Right lobe of liver (tissue), 6 donors: ENCODE measurements around the gene BRICD5. TPM values are rescaled to one million over a fixed set of nuclear protein-coding genes. Genes with fewer than 3 reads are reported as not detected.
A peak's percentile ranks its signal among the peaks of the same experiment; 100 is the strongest.

Source experiments
- ATAC-seq, 4 donors: fragments of 200-7000 bp; cut with Tn5 transposase; one replicate each; pipeline ENCODE4 v1.9.1; 2020; ENCODE audit warnings: mild to moderate bottlenecking in 4 of 4, moderate library complexity in 4 of 4
- DNase-seq, 3 donors: peaks; one replicate each; pipeline ENCODE4 v3.0.0-alpha.2; 2020
- H3K27ac ChIP-seq, 3 donors: fragments of 200-600 bp; one replicate each; pipeline ENCODE4 v1.8.0; 2022
- H3K27me3 ChIP-seq, 2 donors: fragments of 200-600 bp; one replicate each; pipeline ENCODE4 v1.8.0; 2022
- H3K36me3 ChIP-seq, 4 donors: fragments of 200-600 bp; sonication (generic) in 1 of 4; one replicate each; pipeline versions ENCODE4 v1.5.1 to v1.8.0; 2017 to 2022; ENCODE audit warnings: control low read depth in 1 of 4
- H3K4me1 ChIP-seq, 4 donors: fragments of 200-600 bp; sonication (generic) in 1 of 4; one replicate each; pipeline versions ENCODE4 v1.5.1 to v1.8.0; 2017 to 2022; ENCODE audit warnings: control low read depth in 1 of 4
- H3K4me3 ChIP-seq, 3 donors: fragments of 200-600 bp; one replicate each; pipeline ENCODE4 v1.8.0; 2022
- H3K9me3 ChIP-seq, 4 donors: fragments of 200-600 bp; sonication (generic) in 1 of 4; one replicate each; pipeline versions ENCODE4 v1.5.1 to v1.8.0; 2017 to 2022; ENCODE audit warnings: control low read depth in 1 of 4
- CTCF ChIP-seq, 4 donors: fragments of 200-600 bp in 3 of 4; fragments of 450-650 bp in 1 of 4; IDR thresholded peaks; one replicate each; pipeline versions ENCODE4 v1.5.1 to v1.8.0; 2016 to 2022; ENCODE audit warnings: antibody characterized with exemption in 4 of 4, mild to moderate bottlenecking in 2 of 4
- POLR2A ChIP-seq: fragments of 450-650 bp; IDR thresholded peaks from one replicate; pipeline ENCODE4 v1.6.1; 2017; ENCODE audit warnings: antibody characterized with exemption, mild to moderate bottlenecking
- WGBS: methylation state at CpG from one replicate; pipeline ENCODE4 v1.1.6; 2018; ENCODE audit warnings: low coverage, low lambda C conversion rate; ENCODE audit not compliant: insufficient coverage; ENCODE audit errors: missing lambda C conversion rate; 5-methylcytosine and 5-hydroxymethylcytosine counted together
- intact Hi-C, 2 donors: fragments of 100-400 bp; cut with DNase I; formaldehyde crosslinking; loops; one replicate each; pipeline versions ENCODE4 v1.11.2 to v1.14.1; 2022
- total RNA-seq, 6 experiments: library from RNA; depleted of rRNA in 2 of 6; stranded (reverse); fragments of >200 nt in 2 of 6; fragmentation: NEBNext Ultra II Directional in 3 of 6; extraction: Animal tissue kit (Norgen Biotek cat#: 25700) in 3 of 6; gene quantifications; one replicate each; pipeline versions ENCODE4 v1.1.0 to v1.2.4, GENCODE V29; 2016 to 2023
- donor health status: DM: no; HTN: yes; CAD: no.
- donor health status: DM: no; HTN: no; CAD: no.
- donor health status: DM: no; HTN: no; CAD: no.
- donor health status: DM: no; HTN: yes; CAD: no.
- donor health status: DM: no; HTN: yes; CAD: no.

BRICD5 gene
- total RNA-seq, 6 experiments from 2014 or later, result 0.74 to 3.7 (median 2.0) TPM

DNA sequence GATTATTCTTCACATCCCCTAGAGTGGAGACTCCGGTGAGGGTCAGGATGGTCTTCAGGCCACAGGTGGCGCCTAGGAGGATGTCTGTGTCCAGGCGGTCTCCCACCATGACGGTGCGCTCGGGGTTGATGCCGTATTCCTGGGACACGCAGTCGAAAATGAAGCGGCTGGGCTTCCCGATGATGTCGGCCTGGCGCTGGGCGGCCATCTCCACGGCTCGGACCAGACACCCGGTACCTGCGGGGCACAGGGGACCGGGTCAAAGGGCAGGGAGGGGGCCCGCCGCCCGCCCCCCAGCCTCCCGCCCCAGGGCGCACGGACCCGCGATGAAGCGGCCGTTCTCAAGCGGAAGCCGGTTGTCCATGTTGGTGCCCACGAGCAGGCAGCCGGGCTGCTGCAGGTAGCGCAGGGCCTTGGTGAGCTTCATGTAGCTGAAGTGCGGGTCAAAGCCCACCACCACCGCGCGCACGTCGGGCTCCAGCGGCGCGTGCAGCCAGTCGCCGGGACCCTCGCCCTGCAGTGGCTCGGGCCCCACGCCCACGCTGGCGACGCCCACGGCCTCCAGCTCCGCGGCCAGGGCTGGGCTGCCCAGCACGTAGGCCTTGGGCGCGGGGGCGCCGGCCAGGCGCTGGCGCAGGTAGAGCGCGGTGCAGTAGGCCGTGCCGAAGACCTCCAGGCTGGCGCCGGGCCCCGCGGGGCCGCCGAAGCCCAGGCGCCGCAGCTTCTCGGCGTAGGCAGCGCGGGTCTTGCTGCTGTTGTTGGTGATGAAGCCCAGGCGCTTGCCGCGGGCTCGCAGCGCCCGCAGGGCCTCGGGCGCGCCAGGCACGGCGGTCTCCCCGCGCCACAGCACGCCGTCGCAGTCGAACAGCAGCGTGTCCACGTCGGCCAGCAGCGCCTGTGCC, 3.4 kb upstream of the BRICD5 start:
- peak overlapping the region in 1 of 3 donors; percentile 43 for H3K27ac ChIP-seq

DNA sequence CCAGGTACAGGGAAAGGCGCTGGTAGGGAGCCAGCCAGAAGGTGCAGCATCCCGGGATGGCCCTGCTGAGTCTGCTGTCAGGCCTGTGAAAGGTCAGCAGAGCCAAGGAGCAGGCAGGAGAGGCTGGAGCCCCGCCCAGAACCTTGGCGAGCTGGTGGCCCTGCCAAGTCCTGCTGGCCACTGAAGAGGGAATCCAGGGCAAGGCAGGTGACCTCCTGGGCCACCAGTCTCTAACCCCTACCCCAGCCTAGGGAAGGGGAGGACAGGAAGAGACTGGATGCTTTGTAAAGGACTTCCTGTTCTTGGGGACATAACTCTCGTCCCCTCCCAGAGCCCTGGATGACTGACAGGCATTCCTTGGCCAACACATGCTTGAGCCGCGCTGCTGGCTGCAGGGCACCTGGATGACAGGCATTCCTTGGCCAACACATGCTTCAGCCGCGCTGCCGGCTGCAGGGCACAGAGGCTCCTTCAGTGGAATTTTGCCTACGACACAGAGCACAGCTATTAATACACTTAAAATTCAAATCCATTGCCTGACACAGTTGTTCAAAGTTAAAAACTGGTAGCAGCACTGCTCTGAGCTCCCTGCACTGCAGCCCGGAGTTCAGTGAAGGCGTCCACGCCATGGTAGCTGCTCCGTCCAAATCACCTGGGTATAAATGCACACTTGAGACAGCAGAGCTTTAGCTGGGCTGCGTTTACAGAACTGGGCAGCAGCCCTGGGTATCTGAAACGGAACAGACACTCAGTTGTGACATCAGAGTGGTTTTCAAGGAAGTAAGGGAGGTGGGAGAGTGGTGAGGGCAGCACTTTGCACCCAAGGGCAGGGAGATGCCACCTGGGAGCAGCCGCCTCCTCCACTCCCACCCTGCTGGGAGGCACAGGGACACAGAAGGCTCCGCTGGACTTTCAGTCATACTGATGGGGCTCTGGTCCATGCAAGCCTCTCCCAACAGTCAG, 2.0 kb upstream of the BRICD5 start:
- H3K36me3 ChIP-seq, result peaks cover 0 to 17% (median 7%) of the 10 kb centered on the region in 4 donors
- H3K27me3 ChIP-seq, result no peaks in the 10 kb centered on the region
- no peak overlapping the region for H3K27ac ChIP-seq
- intact Hi-C loops, result no loop called here
- ATAC-seq (no peak), DNase-seq (no peak)
- H3K9me3 ChIP-seq, result no peaks in the 10 kb centered on the region
- peaks cover 0 to 19% (median 9%) of the 10 kb centered on the region in 4 donors for H3K4me1 ChIP-seq
- no peak for TF ChIP-seq CTCF (IDR thresholded peaks at IDR 0.05)
- peak overlapping the region in 1 of 3 donors; percentile 60 for H3K4me3 ChIP-seq
- WGBS, result 56% methylated on average over 4 of the region's 19 CpGs

More for the DNA sequence above, 3.4 kb upstream of the BRICD5 start:
- DNase-seq (no peak), ATAC-seq (no peak)
- H3K27me3 ChIP-seq, result no peaks in the 10 kb centered on the region
- under 1% methylated on average over 12 of the region's 98 CpGs for WGBS
- H3K4me3 ChIP-seq, result peak overlapping the region; percentile 60 to 76 (median 60)
- intact Hi-C loops, result no loop called here
- peak; percentile 18 for TF ChIP-seq POLR2A
- TF ChIP-seq CTCF (IDR thresholded peaks at IDR 0.05), result no peak
- H3K9me3 ChIP-seq, result no peaks in the 10 kb centered on the region
- peaks cover 0 to 2% (median under 1%) of the 10 kb centered on the region in 4 donors for H3K36me3 ChIP-seq
- H3K4me1 ChIP-seq, result peaks cover 0 to 19% (median 9%) of the 10 kb centered on the region in 4 donors

DNA sequence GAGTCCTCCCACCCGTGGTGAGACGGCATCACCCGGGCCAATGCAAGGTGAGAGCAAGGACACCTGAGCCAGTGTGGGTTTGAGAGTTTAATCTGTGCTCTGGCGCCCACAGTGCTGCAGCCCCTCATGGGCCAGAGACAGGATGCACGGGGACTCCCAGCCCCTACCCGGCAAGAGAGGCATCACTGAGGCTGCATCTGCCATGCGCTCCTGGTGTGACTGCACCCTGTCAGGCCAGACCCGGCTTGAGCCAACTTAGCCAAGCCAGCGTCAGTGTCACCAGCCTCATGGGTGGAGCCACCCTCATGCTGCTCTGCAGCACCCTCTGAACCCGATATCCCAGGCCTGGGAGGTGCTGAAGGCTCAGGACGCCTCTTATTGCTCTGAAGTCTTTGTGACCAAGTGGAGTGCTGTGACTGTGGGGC, 1.3 kb upstream of the BRICD5 start:
- WGBS, result no CpG with 5 or more reads among the region's 11 CpGs
- Histone ChIP-seq H3K36me3 (peaks cover 0 to 19% (median 7%) of the 10 kb centered on the region in 4 donors), H3K4me1 (peaks cover 0 to 19% (median 9%) of the 10 kb centered on the region in 4 donors), H3K27ac (no peak overlapping the region), H3K9me3 (no peaks in the 10 kb centered on the region), H3K27me3 (no peaks in the 10 kb centered on the region), H3K4me3 (no peak overlapping the region)
- intact Hi-C loops, result no loop called here
- ATAC-seq, result no peak
- peak in 1 of 3 donors; percentile 49 for DNase-seq
- no peak for TF ChIP-seq CTCF (IDR thresholded peaks at IDR 0.05)
- no peak for TF ChIP-seq POLR2A

- TF ChIP-seq POLR2A (no peak), CTCF (IDR thresholded peaks at IDR 0.05) (no peak)
- peaks cover 0 to 28% (median 15%) of the 10 kb centered on the region in 4 donors for H3K4me1 ChIP-seq
- 90% methylated on average over 4 of the region's 17 CpGs for WGBS
- no peaks in the 10 kb centered on the region for H3K27me3 ChIP-seq
- H3K36me3 ChIP-seq, result peaks cover 0 to 19% (median 7%) of the 10 kb centered on the region in 4 donors
- peak in 1 of 3 donors; percentile 53 for DNase-seq
- ATAC-seq, result no peak
- no peak overlapping the region for H3K4me3 ChIP-seq
- no peaks in the 10 kb centered on the region for H3K9me3 ChIP-seq
- H3K27ac ChIP-seq, result no peak overlapping the region
- intact Hi-C loops, result no loop called here
Measured at GRCh38 chr16:2210009-2210332, 692 bp downstream of the BRICD5 start.
